Hematopoietic multipotent progenitor cell treated with erythropoietin and hydrocortisone succinate and interleukin-3 and kit ligand, for 15 days (in vitro differentiated cells): ENCODE measurements around the gene CCDC102A.

ENCODE experiments used
- DNase-seq: peaks from one replicate; pipeline ENCODE4 v3.0.0-alpha.2; 2015; ENCODE audit warnings: low spot score

Gene CCDC102A

DNA sequence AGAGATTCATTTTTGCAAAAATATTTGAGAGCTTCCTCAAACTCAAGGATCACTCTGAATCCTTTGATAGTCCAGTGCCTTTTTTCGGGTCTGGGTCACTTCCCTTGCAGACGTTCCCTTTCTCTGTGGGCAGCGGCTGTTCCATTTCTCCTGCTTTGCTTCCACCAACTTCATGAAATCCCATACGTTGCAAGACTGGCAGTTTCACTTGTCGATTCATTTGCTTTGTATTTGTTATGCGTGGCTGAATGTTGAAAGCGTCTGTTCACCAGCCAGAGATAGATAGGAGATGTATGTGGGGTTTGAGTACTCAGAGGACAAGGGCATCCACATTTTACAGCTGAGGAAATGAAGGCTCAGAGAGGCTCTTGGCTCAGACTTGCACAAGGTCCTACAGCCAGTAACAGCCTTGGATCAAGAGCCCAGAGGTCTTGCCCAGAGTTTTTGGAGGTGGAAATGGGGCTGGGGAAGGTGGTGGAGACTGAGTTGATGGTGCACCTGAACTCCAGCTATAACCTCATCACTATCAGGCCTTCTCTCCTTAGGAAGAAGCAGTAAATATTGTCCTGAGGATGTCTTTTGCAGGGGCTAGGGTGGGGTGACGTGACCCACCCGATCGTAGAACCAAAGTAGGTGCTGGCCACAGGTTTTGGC lies 1.3 kb upstream of the CCDC102A start:
- no peak for DNase-seq

DNA sequence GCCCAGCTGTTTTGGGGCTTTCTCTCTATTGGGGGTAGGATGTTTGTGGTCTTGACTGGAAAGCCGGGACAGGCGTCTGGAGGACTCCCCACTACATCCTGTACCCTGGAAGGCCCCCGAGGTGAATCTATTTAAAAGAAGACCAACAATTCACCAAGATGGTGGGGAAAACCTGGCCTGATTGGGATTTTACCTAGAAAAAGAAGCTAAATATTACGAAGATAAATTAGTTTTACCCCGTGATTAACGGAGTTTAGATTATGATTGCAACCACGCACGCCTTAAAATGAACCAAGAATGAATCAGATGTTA lies 779 bp upstream of the CCDC102A start:
- no peak for DNase-seq

DNA sequence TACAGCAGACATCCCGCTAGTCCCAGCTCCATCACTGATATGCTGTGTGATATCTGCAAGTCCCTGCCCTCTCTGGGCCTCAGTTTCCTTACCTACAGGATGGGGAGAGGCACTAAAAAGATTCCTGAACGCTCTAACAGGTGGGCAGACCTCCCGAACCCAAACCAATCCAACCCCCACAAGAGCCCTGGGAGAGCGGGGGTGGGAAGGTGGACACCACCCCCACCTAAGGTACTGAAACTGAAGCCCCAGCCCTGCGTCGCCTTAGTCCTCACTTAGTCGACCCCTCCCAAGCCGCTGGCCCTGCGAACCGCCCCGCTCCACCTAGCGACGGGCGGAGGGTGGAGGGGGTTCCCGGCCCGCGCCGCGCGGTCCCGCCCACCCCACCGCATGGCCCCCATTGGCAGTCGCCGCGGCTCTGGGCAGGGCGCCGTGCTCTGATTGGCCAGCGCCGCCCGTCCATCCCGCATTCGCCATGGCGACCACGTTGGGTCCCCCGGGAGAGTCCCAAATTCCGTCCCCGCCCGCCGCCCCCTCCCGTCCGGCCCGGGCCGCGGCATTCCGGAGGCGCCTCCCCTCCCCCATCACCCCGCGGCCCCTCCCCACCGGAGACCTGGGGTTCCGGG lies 578 bp downstream of the CCDC102A start:
- DNase-seq: peak; percentile 44

DNA sequence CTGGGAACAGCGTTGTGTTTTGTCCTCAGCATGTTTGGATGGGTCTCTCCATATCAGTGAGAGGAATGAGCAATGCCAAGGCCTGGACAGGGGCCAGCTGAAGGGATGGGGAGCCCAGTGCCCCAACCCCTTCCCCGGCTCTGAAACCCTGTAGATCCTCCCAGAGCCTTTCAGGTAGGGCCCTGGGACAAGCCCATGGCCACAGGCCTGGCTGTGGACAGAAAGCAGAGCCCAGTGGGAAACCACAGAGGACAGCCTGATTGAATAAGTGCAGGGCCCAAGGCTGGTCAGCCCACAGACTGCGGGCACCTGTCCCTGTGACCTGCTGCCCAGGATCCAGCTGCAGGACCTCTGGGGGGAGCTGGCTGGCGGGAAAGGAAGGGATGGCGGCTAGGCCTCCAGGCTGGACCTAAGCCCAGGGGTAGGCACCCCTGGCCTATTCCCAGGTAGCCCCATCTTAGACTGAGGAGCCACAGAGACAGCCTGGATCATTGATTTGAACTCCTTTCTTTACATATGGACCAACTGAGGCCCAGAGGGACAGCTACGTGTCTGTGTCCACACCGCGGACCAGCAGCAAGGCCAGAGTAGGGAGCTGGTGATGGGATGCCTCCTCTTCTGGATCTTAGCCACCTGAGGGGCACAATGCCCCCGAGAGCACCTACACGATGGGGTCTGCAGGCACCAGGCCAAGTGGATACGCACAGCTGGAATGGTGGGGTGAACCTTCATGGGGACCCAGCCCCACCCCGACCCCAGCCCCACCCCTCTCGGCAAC lies 1.3 kb downstream of the CCDC102A start:
- no peak for DNase-seq

DNA sequence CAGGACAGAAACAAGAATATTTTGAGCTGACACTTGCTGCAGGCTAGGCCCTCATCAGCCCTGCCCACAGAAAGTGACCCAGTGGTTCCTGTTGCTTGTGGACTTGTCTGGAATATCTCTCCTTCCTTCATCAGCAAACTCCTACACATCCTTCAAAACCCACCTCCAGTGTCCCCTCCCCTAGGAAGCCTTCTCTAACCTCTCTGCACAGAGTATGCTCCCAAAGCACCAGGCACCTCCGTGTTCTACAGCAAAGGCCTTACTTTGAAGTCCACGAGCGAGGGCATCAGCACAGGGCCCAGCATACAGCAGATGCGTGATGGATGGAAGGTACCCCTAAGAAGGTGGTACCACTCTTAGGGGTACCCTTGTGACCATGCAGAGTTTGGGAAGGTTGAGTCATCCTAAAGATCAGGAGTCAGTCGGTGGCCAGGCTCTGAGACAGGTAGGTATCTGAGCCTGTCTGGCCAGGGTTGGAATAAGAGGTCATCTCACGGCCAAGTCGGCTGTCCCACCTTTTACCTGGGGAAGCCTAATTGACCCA lies 2.0 kb downstream of the CCDC102A start:
- DNase-seq: no peak

DNA sequence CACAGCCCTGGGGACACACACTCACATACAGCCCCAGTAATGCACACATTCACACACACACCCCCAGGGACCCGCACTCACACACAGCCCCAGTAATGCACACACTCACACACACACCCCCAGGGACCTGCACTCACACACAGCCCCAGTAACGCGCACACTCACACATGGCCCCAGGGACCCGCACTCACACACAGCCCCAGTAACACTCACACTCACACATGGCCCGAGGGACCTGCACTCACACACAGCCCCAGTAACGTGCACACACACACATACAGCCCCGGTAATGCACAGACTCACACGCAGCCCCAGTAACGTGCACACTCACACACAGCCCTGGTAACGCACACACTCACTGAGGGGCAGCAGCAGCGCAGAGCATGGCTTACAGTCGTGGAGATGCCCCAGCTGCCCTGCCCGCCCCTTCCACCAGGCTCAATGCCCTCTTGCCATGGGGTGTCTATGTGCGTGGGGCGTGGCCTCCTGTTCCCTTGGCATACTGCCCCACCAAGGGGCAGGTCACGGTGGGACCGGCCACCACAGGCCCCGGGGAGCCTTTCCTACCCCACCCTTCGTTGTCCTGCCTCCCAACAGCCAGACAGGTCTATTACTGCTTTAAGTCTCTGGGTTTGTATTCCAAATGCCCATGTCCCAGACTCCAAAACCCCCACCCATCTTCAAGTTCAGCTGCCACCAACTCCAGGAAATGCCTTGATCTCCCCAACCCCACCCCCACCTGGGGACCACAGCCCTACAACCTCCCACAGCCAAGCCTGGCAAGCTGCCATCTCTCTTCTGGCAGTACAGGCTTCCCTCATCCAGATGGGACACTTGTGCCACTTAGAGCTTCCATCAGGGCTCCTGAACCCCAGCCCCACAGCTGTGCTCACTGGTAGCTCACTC lies 2.7 kb downstream of the CCDC102A start:
- no peak for DNase-seq

DNA sequence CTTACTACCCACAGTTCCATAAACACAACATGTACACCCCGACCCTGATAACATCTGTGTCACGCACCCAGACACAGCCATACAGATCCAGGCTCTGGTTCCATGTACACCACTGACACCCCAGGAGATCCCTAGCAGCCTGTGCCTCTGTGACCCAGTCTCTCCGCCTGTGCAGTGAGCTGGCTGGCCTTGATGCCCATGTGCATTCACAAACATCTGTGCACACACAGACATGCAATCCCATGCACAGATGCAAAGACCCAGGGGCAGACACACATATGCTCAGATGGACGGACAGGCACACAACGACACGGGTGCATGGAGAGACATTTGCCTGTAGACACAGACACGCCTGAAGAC lies 4.1 kb downstream of the CCDC102A start:
- no peak for DNase-seq

DNA sequence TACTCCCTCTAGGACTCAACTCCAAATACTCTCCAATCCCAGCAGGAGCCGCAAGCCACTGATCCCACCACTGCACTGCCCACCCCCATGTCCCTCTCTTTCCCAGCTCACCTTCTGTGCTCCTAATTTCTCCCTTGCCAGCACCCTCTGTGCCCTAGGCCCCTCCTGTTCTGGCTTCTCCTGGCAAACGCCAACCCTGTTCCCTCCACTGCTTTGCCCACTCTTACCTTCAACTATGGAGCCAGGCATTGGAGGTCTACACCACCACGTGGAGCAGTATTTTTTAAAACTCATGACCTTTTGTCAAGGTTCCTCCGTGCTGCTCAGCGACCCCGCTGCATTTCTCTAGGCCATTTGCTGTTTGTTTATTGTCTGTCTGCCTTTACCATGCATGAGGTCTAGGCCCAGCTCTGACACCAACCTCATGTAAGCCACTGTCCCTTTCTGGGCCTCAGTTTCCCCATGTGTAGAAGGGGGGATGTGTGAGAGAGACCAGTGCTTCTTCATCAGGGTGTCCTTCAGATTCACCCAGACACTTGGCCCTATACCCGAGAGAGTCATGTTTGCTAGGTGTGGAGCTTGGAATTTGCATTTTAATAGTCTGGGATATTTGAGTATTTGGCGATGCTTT lies 4.6 kb downstream of the CCDC102A start:
- no peak for DNase-seq

DNA sequence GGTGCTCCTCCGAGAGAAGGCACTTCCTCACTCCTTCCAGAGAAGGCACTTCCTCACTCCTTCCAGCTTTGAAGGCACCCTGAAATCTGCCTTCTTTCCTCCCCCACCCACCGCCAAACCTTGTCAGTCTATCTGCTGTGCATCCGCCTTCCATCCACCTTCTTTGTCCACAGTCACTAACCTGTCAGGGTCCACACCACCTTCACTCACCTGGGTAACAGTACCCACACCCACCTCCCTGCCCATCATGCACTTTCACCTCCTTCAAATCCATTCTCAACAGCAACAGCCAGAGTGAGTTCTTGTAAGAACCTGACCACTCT lies 5.2 kb downstream of the CCDC102A start:
- DNase-seq: no peak

DNA sequence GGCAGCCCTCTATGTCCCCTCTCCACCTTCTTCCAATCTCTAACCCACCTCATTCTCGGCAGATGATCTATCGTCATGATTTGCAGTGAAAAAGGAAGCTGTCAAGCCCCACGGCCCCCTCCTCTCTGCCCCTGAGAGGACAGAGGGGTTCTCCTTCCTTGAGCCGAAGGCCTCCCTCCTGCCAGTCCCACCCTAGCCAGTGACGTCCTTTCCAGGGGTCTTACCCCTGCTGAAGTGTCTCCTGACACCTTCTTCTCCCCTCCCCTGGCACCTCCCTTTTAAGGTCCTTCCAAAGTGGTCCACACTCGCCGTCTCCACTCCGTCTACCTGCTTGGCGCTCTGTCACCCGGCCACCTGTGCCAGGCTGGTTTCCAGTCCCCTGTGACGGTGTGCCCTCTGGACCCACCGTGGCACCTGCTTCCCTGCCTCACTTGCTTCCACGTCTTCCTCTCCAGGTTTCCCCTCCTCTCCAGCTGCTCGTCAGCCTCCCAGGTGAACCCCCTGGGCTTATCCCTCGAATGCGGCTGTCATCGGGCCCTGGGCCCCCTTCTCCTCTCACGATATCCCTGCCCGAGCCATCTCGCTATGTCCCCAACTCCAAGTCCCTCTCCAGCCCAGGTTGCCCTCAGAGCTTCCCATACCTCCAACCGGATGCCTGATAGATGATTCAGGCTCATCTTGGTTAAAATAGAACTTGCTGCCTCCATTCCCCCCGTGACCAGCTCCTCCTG lies 5.7 kb downstream of the CCDC102A start:
- DNase-seq: no peak

DNA sequence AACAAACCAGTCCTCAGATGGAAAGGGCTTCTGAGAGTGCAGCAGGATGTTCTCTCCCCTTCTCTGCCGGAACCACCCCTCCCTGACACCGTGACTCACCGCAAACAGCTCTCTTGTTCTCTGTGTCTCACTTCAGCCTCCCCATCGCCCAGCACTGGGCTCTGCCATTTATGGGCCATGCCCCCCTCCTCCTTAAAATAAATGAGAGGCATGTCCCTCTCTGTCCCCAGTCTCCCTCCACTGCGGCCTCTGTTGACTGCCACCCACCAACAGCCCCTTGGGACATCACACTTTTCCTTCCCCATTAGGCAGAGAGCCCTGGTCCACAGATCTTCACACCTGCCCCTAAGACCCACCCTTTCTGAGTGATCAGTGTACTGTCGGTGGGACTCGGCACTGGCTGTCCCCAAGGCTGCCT lies 6.3 kb downstream of the CCDC102A start:
- DNase-seq: no peak

DNA sequence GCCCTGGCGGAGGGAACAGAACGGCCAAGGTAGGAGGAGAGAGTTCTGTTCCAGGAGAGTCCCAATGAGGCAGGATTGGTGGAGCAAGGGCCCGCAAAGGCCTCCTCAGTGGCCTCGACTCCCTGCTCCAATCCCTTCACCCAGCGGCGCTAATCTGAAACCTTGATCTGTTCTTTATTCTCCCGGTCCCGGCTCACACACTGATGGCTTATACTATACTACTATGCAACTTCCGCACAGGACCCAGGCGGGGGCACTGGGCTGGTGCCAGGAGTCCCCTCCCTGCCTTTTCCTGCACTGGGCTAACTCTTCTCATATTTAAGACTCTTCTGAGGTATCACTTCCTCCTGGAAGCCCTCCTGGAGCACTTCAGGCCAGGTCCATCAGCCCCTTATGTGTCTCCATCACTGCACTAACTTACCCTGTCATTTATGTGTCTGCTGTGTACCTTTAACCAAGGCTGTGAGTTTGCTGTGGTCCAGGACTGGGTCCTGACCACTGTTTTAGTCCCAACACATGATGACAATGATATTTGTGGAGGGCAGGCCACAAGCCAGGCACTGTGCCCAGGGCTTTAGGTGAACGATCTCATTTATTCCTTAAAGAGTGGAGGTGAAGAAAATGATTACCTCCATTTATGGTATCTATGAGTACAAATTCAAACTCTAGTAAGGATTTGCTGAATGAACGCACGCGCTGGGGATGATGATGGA lies 6.8 kb downstream of the CCDC102A start:
- no peak for DNase-seq

DNA sequence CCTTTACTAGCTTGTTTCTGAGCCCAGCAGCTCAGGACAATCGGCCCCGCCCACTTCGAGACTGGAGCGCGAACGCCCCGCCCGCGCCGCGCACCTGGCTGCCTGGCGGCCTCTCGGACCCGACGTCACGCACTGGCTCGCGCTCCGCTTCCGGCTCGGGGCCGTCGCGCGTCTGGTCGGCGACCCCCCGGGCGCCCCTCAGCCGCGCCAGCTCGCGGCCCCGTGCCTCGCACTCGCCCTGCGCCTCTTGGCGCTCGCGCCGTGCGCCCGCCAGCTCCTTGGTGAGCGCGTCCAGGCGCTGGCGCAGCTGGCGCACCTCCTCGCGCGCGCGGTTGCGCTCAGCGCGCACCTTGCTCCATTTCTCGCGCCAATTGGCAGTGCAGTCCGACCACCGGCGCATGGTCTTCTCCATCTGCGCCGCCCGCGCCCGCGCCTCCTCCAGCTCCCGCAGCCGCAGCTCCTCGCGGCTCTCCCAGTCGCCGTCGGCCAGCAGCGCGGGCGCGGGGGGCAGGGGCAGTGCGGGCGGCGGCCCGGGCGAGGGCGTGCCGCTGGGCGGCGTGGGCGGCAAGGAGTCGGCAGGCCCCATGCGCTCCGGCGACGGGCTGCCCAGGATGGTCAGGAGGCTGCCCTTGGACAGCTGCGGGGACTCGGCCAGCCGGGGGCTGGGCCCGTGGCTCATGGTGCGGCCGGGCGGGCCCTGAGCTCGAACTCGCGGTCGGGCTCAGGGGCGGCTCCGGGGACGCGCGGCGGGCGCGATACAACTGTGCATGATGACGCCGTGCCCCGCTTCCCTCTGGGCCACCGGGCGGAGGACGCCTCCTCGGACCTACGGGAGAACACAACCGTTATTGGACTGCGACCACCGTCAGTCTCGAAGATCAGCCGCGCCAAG lies 7.6 kb downstream of the CCDC102A start:
- DNase-seq: no peak

DNA sequence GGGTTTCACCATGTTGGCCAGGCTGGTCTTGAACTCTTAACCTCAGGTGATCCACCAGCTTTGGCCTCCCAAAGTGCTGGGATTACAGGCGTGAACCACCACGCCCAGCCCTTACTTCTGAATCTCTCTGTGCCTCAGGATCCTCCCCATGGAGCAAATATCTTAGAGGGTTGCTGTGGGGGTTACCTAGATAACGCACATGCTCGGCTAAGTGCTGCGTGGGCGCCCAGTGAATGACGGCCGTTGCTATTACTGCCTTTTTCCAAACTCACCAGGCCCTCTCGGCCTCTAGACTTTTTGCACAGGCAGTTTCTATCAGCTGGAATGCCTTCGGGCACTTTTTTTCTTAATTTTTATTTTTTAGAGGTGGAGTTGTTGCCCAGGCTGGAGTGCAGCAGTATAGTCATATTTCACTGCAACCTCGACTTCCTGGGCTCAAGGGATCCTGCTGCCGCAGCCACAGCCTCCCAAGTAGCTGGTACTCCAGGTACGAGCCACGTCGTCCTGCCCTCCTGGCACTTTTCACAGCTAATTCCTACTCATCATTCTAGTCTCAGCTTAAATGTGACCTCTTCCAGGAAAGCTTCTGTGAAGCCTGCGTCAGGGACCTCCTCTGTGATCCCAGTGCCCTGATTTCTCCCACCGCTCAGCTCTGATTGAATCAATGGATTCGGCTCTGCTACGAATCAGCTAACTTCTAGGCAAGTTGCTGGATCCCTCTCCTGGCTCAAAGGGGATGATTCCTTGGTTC lies 8.6 kb downstream of the CCDC102A start:
- no peak for DNase-seq

DNA sequence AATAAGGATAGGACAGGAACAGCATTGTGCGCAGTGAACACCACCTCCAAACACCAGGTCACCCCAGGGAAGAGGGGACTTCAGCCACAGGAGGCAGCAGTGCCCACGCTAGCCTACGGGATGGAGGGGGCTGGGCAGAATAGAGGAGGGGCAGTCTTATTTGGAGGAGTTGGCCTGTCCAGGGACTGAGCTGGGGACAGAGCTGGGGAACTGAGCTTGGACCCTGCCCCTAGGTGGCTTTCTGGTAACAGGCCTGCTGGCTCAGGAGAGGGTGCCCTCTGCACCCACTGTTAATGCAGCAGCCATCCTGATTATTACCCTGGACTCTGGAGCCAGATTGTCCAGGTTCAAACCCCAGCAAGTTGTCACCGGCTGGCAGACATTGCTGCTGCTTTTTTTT lies 9.3 kb downstream of the CCDC102A start:
- no peak for DNase-seq

DNA sequence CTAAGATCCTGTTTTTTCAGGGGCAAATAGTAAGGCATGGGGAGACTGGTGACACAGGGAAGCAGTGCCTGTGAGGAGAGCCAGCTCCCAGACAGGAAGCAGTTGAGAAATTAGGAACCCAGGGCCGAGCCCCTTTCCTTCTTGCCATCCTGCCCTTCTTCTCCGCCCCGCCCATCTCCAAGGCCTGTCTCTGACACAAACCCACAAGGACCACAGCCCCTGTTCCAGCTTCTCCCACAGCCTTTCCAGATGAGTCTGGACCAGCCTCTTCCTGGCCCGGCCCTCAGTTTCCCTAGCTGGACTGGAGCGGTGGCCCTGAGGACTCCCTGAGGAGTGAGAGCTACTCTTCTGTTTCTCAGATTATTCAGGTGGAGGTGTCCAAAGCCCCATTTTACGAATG lies 9.9 kb downstream of the CCDC102A start:
- DNase-seq: no peak

DNA sequence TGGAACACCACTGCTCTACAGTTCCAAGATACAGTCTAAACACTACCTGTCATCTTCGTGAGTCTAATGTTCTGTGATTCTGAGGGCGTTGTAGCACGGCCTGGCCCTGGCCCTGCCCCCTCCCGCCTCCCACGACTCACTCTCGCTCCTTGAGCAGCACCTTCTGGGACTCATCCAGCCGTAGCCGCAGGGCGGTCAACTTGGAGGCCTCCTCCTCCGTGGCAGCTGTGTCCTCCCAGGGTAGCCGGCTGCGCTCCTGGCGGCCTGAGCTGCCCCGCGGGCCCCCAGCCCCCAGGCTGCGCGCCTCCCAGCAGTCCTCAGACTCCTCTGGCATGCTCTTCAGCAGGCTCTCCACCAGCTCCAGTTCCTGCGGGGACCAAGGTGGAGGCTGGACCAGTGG lies 10.6 kb downstream of the CCDC102A start:
- no peak for DNase-seq

DNA sequence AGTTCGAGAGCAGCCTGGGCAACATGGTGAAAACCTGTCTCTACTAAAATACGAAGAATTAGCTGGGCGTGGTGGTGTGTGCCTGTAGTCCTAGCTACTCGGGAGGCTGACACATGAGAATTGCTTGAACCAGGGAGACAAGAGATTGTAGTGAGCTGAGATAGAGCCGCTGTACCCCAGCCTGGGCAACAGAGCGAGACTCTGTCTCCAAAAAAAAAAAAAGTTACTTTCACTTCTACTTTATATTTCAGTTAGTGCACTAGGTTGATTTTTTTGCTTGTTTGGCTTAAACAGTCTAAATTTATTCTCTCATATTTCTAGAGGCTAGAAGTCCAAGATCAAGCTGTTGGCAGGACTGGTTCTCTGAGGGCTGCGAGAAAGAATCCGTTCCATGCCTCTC lies 13.4 kb downstream of the CCDC102A start:
- no peak for DNase-seq
